K562 (cell line): ENCODE results near the gene HAVCR1. TPM values are rescaled to one million over a fixed set of nuclear protein-coding genes. Genes with fewer than 3 reads are reported as not detected.

Source experiments
- ATAC-seq: fragments of 200-7000 bp; cut with Tn5 transposase; 3 replicates; pipeline ENCODE4 v1.9.1; 2020; ENCODE audit warnings: moderate library complexity
- BruUV-seq: library from RNA; stranded (reverse); fragments of 400-500 nt; replicated peaks from 2 replicates; lab custom pipeline; 2021; lab: Mats Ljungman, UMichigan
- CTCF ChIA-PET: fragments of 300-600 bp; formaldehyde crosslinking; extraction: SDS; loops from one replicate; lab custom pipeline; 2021; ENCODE audit warnings: low intra/inter-chr PET ratio; lab: Yijun Ruan, JAX
- POLR2A ChIA-PET: fragments of 300-600, 350-650 bp; sonication (Branson Sonifier 250); formaldehyde crosslinking; extraction: SDS; loops from one replicate; lab custom pipeline; 2021; ENCODE audit warnings: antibody characterized with exemption, inconsistent platforms; lab: Yijun Ruan, JAX
- DNase-seq, 4 experiments: peaks; one replicate each; pipeline versions ENCODE4 v3.0.0 to v3.0.0-alpha.2; 2011 to 2018; ENCODE audit warnings: low spot score in 3 of 4, mixed read lengths in 3 of 4; ENCODE audit errors: extremely low read depth in 1 of 4
- FAIRE-seq: peaks from 2 replicates; lab custom pipeline; 2011; peaks lifted over from hg19 to GRCh38; lab: Jason Lieb, UNC
- H2AFZ ChIP-seq: 2 replicates; pipeline ENCODE4 v1.6.0; 2011; ENCODE audit warnings: low read depth, low read length, control low read depth, inconsistent platforms
- H3K27ac ChIP-seq: fragments of 200-600 bp; 3 replicates; pipeline ENCODE4 v1.8.0; 2011; ENCODE audit warnings: low read depth, mild to moderate bottlenecking, control low read depth, inconsistent platforms, low read length, moderate library complexity, mixed read lengths; ENCODE audit errors: extremely low read depth
- H3K27me3 ChIP-seq, 2 experiments: fragments of 300-600 bp in 1 of 2; 2 replicates in 1 of 2; 3 replicates in 1 of 2; pipeline versions ENCODE4 v1.6.0 to v1.8.0; 2011; ENCODE audit warnings: inconsistent platforms in 2 of 2, low read length in 2 of 2, mild to moderate bottlenecking in 1 of 2, mixed read lengths in 1 of 2, moderate library complexity in 1 of 2; ENCODE audit not compliant: control insufficient read depth in 2 of 2, insufficient read depth in 2 of 2
- H3K36me3 ChIP-seq: fragments of 300-600 bp; 3 replicates; pipeline ENCODE4 v1.8.0; 2011; ENCODE audit warnings: mild to moderate bottlenecking, low read length, inconsistent platforms; ENCODE audit not compliant: control insufficient read depth, insufficient read depth
- H3K4me1 ChIP-seq, 2 experiments: fragments of 200-600 bp in 1 of 2; replicated peaks in 1 of 2; 2 replicates in 1 of 2; 3 replicates in 1 of 2; pipeline versions ENCODE4 v1.5.1 to v1.8.0; 2011; ENCODE audit warnings: inconsistent platforms in 2 of 2, low read length in 2 of 2, mild to moderate bottlenecking in 1 of 2, mixed read lengths in 1 of 2, moderate library complexity in 1 of 2; ENCODE audit not compliant: control insufficient read depth in 2 of 2, insufficient read depth in 2 of 2
- H3K4me2 ChIP-seq: 2 replicates; pipeline ENCODE4 v1.6.1; 2011; ENCODE audit warnings: low read length, control low read depth, inconsistent platforms, mixed read lengths; ENCODE audit not compliant: insufficient read depth
- H3K4me3 ChIP-seq: fragments of 200-600 bp; sonication (generic), shearing (Covaris generic); 2 replicates; pipeline ENCODE4 v1.5.1; 2016; ENCODE audit warnings: control low read depth, inconsistent platforms
- H3K79me2 ChIP-seq: fragments of 200-600 bp; 3 replicates; pipeline ENCODE4 v1.8.0; 2011; ENCODE audit warnings: low read length, inconsistent platforms; ENCODE audit not compliant: control insufficient read depth, insufficient read depth
- H3K9ac ChIP-seq, 2 experiments: 2 replicates each; pipeline versions ENCODE4 v1.6.0 to v1.6.1; 2011; ENCODE audit warnings: low read depth in 2 of 2, low read length in 2 of 2, control low read depth in 1 of 2, inconsistent platforms in 1 of 2, mild to moderate bottlenecking in 1 of 2, mixed read lengths in 1 of 2; ENCODE audit not compliant: insufficient read depth in 1 of 2
- H3K9me1 ChIP-seq: one replicate; pipeline ENCODE4 v1.6.0; 2011; ENCODE audit warnings: inconsistent platforms, mild to moderate bottlenecking, low read length, moderate library complexity; ENCODE audit not compliant: control insufficient read depth, insufficient read depth
- H3K9me3 ChIP-seq: replicated peaks from 2 replicates; pipeline ENCODE4 v1.5.1; 2011; ENCODE audit warnings: low read depth, low read length, inconsistent platforms; ENCODE audit not compliant: control insufficient read depth, insufficient read depth
- H4K20me1 ChIP-seq: replicated peaks from 2 replicates; pipeline ENCODE4 v1.6.1; 2011; ENCODE audit warnings: low read length, inconsistent platforms, mixed read lengths; ENCODE audit not compliant: control insufficient read depth, insufficient read depth
- DMBX1 ChIP-seq: fragments of 250-450 bp; sonication (Bioruptor Pico); IDR thresholded peaks from 2 replicates; pipeline ENCODE4 v1.8.0; 2022; ENCODE audit warnings: inconsistent platforms, mild to moderate bottlenecking, moderate library complexity, borderline replicate concordance
- FOXA3 ChIP-seq, 2 experiments: fragments of 450-650 bp in 1 of 2; sonication (generic) in 1 of 2; formaldehyde crosslinking; IDR thresholded peaks in 1 of 2; conservative IDR thresholded peaks in 1 of 2; 2 replicates each; pipeline versions ENCODE4 v1.4.0 to v1.8.0; 2020 to 2022; ENCODE audit warnings: mild to moderate bottlenecking in 2 of 2, missing genetic modification reagents in 1 of 2
- FOXJ2 ChIP-seq: fragments of 200-800 bp; sonication (Bioruptor generic); IDR thresholded peaks from 2 replicates; pipeline ENCODE4 v1.6.1; 2016; ENCODE audit warnings: missing genetic modification characterization, missing compliant biosample characterization
- GATAD2A ChIP-seq: fragments of 450-650 bp; IDR thresholded peaks from 2 replicates; pipeline ENCODE4 v1.6.1; 2017
- KLF10 ChIP-seq: fragments of 250-450 bp; sonication (Bioruptor Pico); IDR thresholded peaks from 2 replicates; pipeline ENCODE4 v1.6.1; 2021; ENCODE audit warnings: matching md5 sums
- LCOR ChIP-seq: sonication (generic); formaldehyde crosslinking; IDR thresholded peaks from 2 replicates; pipeline ENCODE4 v1.8.0; 2022; ENCODE audit warnings: mild to moderate bottlenecking, missing genetic modification reagents
- NFE2L1 ChIP-seq: fragments of 450-650 bp; IDR thresholded peaks from 2 replicates; pipeline ENCODE4 v1.6.1; 2016; ENCODE audit warnings: missing genetic modification characterization, low read depth, mild to moderate bottlenecking, missing compliant biosample characterization, moderate library complexity, borderline replicate concordance
- POU5F1 ChIP-seq: fragments of 150-350 bp; IDR thresholded peaks from 2 replicates; pipeline ENCODE4 v1.6.1; 2014; ENCODE audit warnings: borderline replicate concordance, low read length, low read depth, mild to moderate bottlenecking; ENCODE audit not compliant: partially characterized antibody
- RBBP5 ChIP-seq: fragments of 200-600 bp; sonication (generic); IDR thresholded peaks from 2 replicates; pipeline ENCODE4 v1.6.1; 2012; ENCODE audit warnings: borderline replicate concordance, mild to moderate bottlenecking, low read length, control low read depth, inconsistent platforms; ENCODE audit not compliant: insufficient read depth, poor library complexity, severe bottlenecking
- SMARCB1 ChIP-seq: IDR thresholded peaks from 2 replicates; pipeline ENCODE4 v1.6.1; 2011; ENCODE audit warnings: improper control_type of control experiment, low read depth; ENCODE audit not compliant: insufficient read length
- SUPT5H ChIP-seq: fragments of 450-650 bp; IDR thresholded peaks from 2 replicates; pipeline ENCODE4 v1.6.1; 2016
- TBL1XR1 ChIP-seq, 2 experiments: IDR thresholded peaks; 2 replicates each; pipeline ENCODE4 v1.6.1; 2012; ENCODE audit warnings: improper control_type of control experiment in 2 of 2, low read length in 2 of 2, mild to moderate bottlenecking in 1 of 2
- ZNF512 ChIP-seq: IDR thresholded peaks from 2 replicates; pipeline ENCODE4 v1.6.1; 2016; ENCODE audit warnings: missing genetic modification characterization, missing compliant biosample characterization
- ZNF77 ChIP-seq: fragments of 250-450 bp; sonication (Bioruptor Pico); IDR thresholded peaks from 2 replicates; pipeline ENCODE4 v1.5.0; 2020
- ZZZ3 ChIP-seq: fragments of 450-650 bp; IDR thresholded peaks from 2 replicates; pipeline ENCODE4 v1.6.1; 2016; ENCODE audit warnings: antibody characterized with exemption, mild to moderate bottlenecking, moderate library complexity
- WGBS: fragments of 100-300 bp; shearing (Covaris generic); methylation state at CpG from one replicate; pipeline ENCODE4 v1.1.6; 2016; ENCODE audit warnings: low coverage, mixed read lengths; ENCODE audit not compliant: insufficient coverage; ENCODE audit errors: missing lambda C conversion rate; 5-methylcytosine and 5-hydroxymethylcytosine counted together
- in situ Hi-C: fragments of 300-500 bp; cut with MboI; formaldehyde crosslinking; loops from 4 replicates; pipeline ENCODE4 v1.15.0; 2018; ENCODE audit warnings: inconsistent platforms, mixed read lengths
- intact Hi-C: fragments of 100-400 bp; cut with micrococcal nuclease; formaldehyde crosslinking; loops from 2 replicates; pipeline ENCODE4 v1.14.2; 2022
- polyA plus RNA-seq, 8 experiments: library from polyadenylated mRNA; depleted of rRNA in 4 of 8; stranded (reverse) in 5 of 8; unstranded in 3 of 8; fragments of >200 nt; fragmentation: Nextera tagmentation in 2 of 8; fragmentation: Illumina TruSeq in 1 of 8; extraction: Ambion mirVana in 2 of 8; extraction: Trizol in 1 of 8; gene quantifications; 2 replicates each; pipeline versions ENCODE4 v1.2.1 to v1.2.3, GENCODE V29; 2011 to 2014; ENCODE audit warnings: inconsistent platforms in 1 of 8, missing spikeins in 1 of 8
- total RNA-seq, 7 experiments: library from RNA; depleted of rRNA in 6 of 7; stranded (reverse); fragments of >200 nt in 6 of 7; fragmentation: Illumina TruSeq in 2 of 7; extraction: Trizol in 2 of 7; gene quantifications; 2 replicates each; pipeline versions ENCODE4 v1.2.1 to v1.2.3, GENCODE V29; 2011 to 2021; ENCODE audit warnings: low replicate concordance in 1 of 7

HAVCR1 gene
- total and polyA plus RNA-seq, 9 of the 15 experiments (the other 6 are each of a cell fraction or from before 2014, with no cell fraction given): 0.04 TPM; not detected in 8

GRCh38 chr5:157024208-157024959, 34.5 kb downstream of the HAVCR1 start:
- POLR2A ChIA-PET: no interaction called here
- DNase-seq: no peak
- no peak for FAIRE-seq
- H3K4me1 ChIP-seq: no peaks in the 10 kb centered on the region
- H4K20me1 ChIP-seq: no peaks in the 10 kb centered on the region
- H3K36me3 ChIP-seq: no peaks in the 10 kb centered on the region
- H3K4me3 ChIP-seq: no peak overlapping the region
- in situ Hi-C loops (no loop called here), intact Hi-C loops (no loop called here)
- 3% methylated on average over 5 of the region's 5 CpGs for WGBS
- no peak for TF ChIP-seq GATAD2A
- no peak for TF ChIP-seq LCOR (CRISPR knock-in tag)
- TF ChIP-seq DMBX1 (CRISPR knock-in tag): no peak
- no peak for TF ChIP-seq POU5F1
- no peak for TF ChIP-seq ZNF512 (tag)
- TF ChIP-seq FOXJ2 (tag): no peak
- no peak for TF ChIP-seq NFE2L1
- no peak for TF ChIP-seq KLF10 (CRISPR knock-in tag)
- no peak for TF ChIP-seq SUPT5H
- TF ChIP-seq ZZZ3: no peak
- no peak for TF ChIP-seq ZNF77
- no peak for TF ChIP-seq SMARCB1
- no peak for TF ChIP-seq FOXA3 (CRISPR knock-in tag; conservative IDR thresholded peaks at IDR 0.05 in 1 of 2, IDR thresholded peaks at IDR 0.05 in 1 of 2)
- TF ChIP-seq TBL1XR1 (IDR thresholded peaks at IDR 0.05; ENCODE audit: low read length in 2 of 2): no peak
- TF ChIP-seq RBBP5: no peak
- no peak overlapping the region for H3K27ac ChIP-seq
- no peak overlapping the region for H3K9ac ChIP-seq
- ATAC-seq: no peak
- no peaks in the 10 kb centered on the region for H3K27me3 ChIP-seq
- no peak overlapping the region for H3K4me2 ChIP-seq
- no peaks in the 10 kb centered on the region for H3K9me1 ChIP-seq
- CTCF ChIA-PET: no interaction called here
- no peaks in the 10 kb centered on the region for H3K9me3 ChIP-seq
- no peak overlapping the region for H2AFZ ChIP-seq
- BruUV-seq: no TSS peak
- no peaks in the 10 kb centered on the region; the same call in 2 of the 3 replicates for H3K79me2 ChIP-seq
